Adrenal gland (tissue), 12 donors: Measurements from ENCODE around the gene RFFL. TPM values are rescaled to one million over a fixed set of nuclear protein-coding genes. Genes with fewer than 3 reads are reported as not detected.

ENCODE experiments used
- DNase-seq, 7 donors: peaks; one replicate each; pipeline ENCODE4 v3.0.0-alpha.2; 2019 to 2020
- H3K27ac ChIP-seq, 5 donors: fragments of 200-600 bp; sonication (generic) in 4 of 5; 1 replicate in 3 of 5; 2 replicates in 2 of 5; pipeline versions ENCODE4 v1.5.1 to v1.8.0; 2016 to 2020; ENCODE audit warnings: mild to moderate bottlenecking in 1 of 5
- H3K27me3 ChIP-seq: fragments of 200-600 bp; 2 replicates; pipeline ENCODE4 v1.8.0; 2021
- H3K36me3 ChIP-seq, 2 donors: fragments of 200-600 bp; replicated peaks in 1 of 2; 1 replicate in 1 of 2; 2 replicates in 1 of 2; pipeline versions ENCODE4 v1.5.1 to v1.8.0; 2018 to 2022
- H3K4me1 ChIP-seq, 2 donors: fragments of 200-600 bp; replicated peaks in 1 of 2; 1 replicate in 1 of 2; 2 replicates in 1 of 2; pipeline versions ENCODE4 v1.5.1 to v1.8.0; 2018 to 2021
- H3K4me3 ChIP-seq, 4 donors: fragments of 200-600 bp; sonication (generic) in 3 of 4; one replicate each; pipeline ENCODE4 v1.5.1; 2016 to 2018
- H3K9me3 ChIP-seq, 3 donors: fragments of 200-600 bp; sonication (generic) in 1 of 3; replicated peaks in 1 of 3; 1 replicate in 2 of 3; 2 replicates in 1 of 3; pipeline versions ENCODE4 v1.5.1 to v1.8.0; 2016 to 2021
- POLR2A ChIP-seq, 2 donors: fragments of 450-650 bp; IDR thresholded peaks; one replicate each; pipeline ENCODE4 v1.6.1; 2017; ENCODE audit warnings: antibody characterized with exemption in 2 of 2, mild to moderate bottlenecking in 2 of 2, moderate library complexity in 1 of 2
- WGBS, 4 donors: extraction: QIAGEN DNeasy Blood & Tissue Kit in 2 of 4; methylation state at CpG; one replicate each; pipeline versions ENCODE4 v1.1.5 to v1.1.7; 2013 to 2017; 5-methylcytosine and 5-hydroxymethylcytosine counted together
- intact Hi-C, 2 donors: fragments of 100-400 bp; cut with DNase I; formaldehyde crosslinking; loops; one replicate each; pipeline versions ENCODE4 v1.14.1 to v1.15.0; 2022 to 2023
- polyA plus RNA-seq, 3 donors: library from polyadenylated mRNA; stranded (reverse); fragments of 200-250 nt in 2 of 3; fragments of 350-450 nt in 1 of 3; fragmentation: Illumina TruSeq in 1 of 3; extraction: RNeasy Lipid Tissue Mini Kit (QIAGEN cat#74804) in 1 of 3; gene quantifications; one replicate each; pipeline ENCODE4 v1.2.3, GENCODE V29; 2013 to 2014
- total RNA-seq, 9 donors: library from RNA; depleted of rRNA in 4 of 9; stranded (reverse); fragments of >200 nt in 4 of 9; fragments of 120-200 nt in 1 of 9; fragmentation: NEBNext Ultra II Directional in 1 of 9; extraction: Animal tissue kit (Norgen Biotek cat#: 25700) in 1 of 9; gene quantifications; one replicate each; pipeline versions ENCODE4 v1.1.0 to v1.2.4, GENCODE V29; 2013 to 2023
- TF ChIP-seq, protein P1 (sequence below), 6 experiments: fragments of 450-650 bp in 4 of 6; fragments of 200-600 bp in 2 of 6; sonication (generic) in 1 of 6; IDR thresholded peaks; 1 replicate in 5 of 6; 2 replicates in 1 of 6; pipeline versions ENCODE4 v1.5.1 to v1.8.0; 2016 to 2021; ENCODE audit warnings: antibody characterized with exemption in 6 of 6, mild to moderate bottlenecking in 2 of 6, moderate library complexity in 1 of 6
- donor health status: healthy with polysubstance abuse.
- donor health status: Bipolar disorder and iron deficiency.
- donor health status: DM: yes; HTN: yes; CAD: no.
- donor health status: DM: no; HTN: no; CAD: no.
- donor health status: DM: no; HTN: no; CAD: no.
- donor health status: DM: yes; HTN: yes; CAD: no.

The RFFL gene
- total and polyA plus RNA-seq, 12 donors: 2.5 to 24.4 (median 16.3) TPM

DNA sequence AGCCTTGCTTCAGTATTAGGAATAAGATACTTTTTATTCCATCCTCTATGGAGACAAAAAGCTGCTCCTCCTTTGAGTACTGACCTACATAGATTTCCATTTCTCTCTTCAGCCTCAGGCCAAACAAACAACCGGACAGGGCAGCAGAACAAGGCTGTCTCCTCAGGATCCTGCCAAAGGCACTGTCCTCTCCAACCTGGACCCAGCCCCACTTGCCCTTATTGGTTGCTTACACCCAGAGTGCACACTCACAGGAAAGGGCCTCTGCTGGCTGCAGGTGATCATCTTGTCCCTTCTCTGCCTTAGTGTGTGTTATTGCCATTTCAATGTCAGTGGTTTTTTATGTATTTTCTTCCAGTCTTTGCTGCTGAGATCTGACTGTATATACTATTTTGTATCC is 56.5 kb downstream of the RFFL start:
- Histone ChIP-seq H3K27me3 (no peaks in the 10 kb centered on the region), H3K9me3 (no peaks in the 10 kb centered on the region), H3K36me3 (peaks cover 0 to 18% of the 10 kb centered on the region in 2 donors), H3K4me3 (no peak overlapping the region), H3K27ac (no peak overlapping the region), H3K4me1 (no peaks in the 10 kb centered on the region)
- WGBS, 4 donors: 20 to 82% (median 59%) methylated on average over 1 of the region's 1 CpG
- intact Hi-C loops: no loop called here
- TF ChIP-seq, protein P1, sequence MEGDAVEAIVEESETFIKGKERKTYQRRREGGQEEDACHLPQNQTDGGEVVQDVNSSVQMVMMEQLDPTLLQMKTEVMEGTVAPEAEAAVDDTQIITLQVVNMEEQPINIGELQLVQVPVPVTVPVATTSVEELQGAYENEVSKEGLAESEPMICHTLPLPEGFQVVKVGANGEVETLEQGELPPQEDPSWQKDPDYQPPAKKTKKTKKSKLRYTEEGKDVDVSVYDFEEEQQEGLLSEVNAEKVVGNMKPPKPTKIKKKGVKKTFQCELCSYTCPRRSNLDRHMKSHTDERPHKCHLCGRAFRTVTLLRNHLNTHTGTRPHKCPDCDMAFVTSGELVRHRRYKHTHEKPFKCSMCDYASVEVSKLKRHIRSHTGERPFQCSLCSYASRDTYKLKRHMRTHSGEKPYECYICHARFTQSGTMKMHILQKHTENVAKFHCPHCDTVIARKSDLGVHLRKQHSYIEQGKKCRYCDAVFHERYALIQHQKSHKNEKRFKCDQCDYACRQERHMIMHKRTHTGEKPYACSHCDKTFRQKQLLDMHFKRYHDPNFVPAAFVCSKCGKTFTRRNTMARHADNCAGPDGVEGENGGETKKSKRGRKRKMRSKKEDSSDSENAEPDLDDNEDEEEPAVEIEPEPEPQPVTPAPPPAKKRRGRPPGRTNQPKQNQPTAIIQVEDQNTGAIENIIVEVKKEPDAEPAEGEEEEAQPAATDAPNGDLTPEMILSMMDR (IDR thresholded peaks at IDR 0.05): no peak
- TF ChIP-seq POLR2A (IDR thresholded peaks at IDR 0.05): no peak
- no peak for DNase-seq

DNA sequence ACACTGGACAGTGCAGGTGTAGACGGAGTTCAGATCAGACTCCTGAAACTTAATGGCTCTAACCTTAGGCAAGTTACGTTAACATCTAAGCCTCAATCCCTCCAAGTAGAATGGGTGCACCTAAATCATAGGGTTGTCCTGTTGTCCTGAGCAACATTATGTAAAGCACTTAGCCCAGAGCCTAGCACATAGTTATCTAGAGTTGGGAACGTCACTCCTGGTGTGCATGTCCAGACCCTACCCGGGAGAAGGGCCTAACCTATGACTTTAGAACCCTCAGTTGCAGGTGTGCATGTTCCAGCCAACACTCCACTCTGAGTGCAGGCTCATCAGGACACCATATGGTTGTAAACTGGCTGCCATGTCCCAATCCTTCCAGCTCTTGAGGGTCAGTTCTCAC is 57.2 kb downstream of the RFFL start:
- Histone ChIP-seq H3K27ac (no peak overlapping the region), H3K4me1 (no peaks in the 10 kb centered on the region), H3K27me3 (no peaks in the 10 kb centered on the region), H3K36me3 (peaks cover 0 to 18% of the 10 kb centered on the region in 2 donors), H3K4me3 (no peak overlapping the region), H3K9me3 (no peaks in the 10 kb centered on the region)
- DNase-seq: no peak
- 83 to 93% (median 91%) methylated on average over 2 to 4 of the region's 4 CpGs for WGBS, 4 donors
- intact Hi-C loops: no loop called here
- TF ChIP-seq, protein P1 (IDR thresholded peaks at IDR 0.05): no peak

DNA sequence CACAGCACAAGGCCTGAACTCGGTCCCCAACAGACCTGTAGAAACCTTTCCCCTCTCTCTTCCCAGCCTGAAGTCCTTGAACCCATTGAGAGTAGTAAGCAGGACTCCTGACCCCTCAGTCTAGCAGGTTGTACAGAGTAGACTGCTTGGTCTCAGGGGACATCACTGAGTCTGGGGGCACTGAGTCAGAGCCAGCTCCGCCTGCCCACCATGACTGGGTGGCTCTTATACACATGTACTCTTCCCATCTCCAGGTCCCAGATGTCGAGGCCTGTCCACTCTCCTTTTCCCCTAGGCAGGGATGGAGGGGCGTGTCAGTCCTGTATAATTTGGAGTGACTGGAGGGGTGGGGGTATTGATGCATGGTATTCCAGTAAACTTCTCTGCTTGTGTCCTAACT is 59.7 kb downstream of the RFFL start:
- WGBS, 4 donors: 89 to 93% (median 91%) methylated on average over 3 to 4 of the region's 4 CpGs
- Histone ChIP-seq H3K27ac (no peak overlapping the region), H3K36me3 (peaks cover 0 to 28% of the 10 kb centered on the region in 2 donors), H3K27me3 (no peaks in the 10 kb centered on the region), H3K9me3 (no peaks in the 10 kb centered on the region), H3K4me3 (no peak overlapping the region), H3K4me1 (no peaks in the 10 kb centered on the region)
- no peak for TF ChIP-seq POLR2A (IDR thresholded peaks at IDR 0.05)
- TF ChIP-seq, protein P1 (IDR thresholded peaks at IDR 0.05): no peak
- intact Hi-C loops: no loop called here
- DNase-seq: no peak

DNA sequence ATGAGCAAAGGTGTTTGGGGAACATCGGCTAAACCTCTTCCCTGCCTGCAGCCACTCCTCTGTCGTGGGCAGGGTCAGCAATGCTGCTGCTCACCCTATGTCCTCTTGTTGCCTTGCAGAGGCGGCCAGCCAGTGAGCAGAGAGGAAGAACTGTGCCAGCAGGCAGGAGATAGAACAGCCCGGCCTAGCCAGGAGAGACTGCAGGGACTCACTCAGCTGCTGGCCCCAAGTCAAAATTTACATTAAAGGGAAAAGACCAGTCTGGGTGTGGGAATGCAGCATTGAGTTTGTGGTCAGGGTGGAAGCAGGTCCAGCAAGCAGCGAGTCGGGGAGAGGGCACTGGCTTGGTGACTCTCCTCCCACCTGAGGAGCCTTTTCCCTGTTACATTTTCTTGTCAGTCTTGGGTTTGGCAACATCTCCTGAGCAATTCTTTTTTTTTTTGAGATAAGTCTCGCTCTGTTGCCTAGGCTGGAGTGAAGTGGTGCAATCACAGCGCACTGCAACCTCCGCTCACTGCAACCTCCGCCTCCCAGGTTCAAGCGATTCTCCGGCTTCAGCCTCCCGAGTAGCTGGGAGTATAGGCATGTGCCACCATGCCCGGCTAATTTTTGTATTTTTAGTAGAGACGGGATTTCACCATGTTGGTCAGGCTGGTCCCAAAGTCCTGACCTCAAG is 60.5 kb downstream of the RFFL start:
- Histone ChIP-seq H3K4me3 (no peak overlapping the region), H3K27ac (no peak overlapping the region), H3K27me3 (no peaks in the 10 kb centered on the region), H3K36me3 (peaks cover 0 to 35% of the 10 kb centered on the region in 2 donors), H3K9me3 (no peaks in the 10 kb centered on the region), H3K4me1 (no peaks in the 10 kb centered on the region)
- TF ChIP-seq, protein P1 (IDR thresholded peaks at IDR 0.05): no peak
- no peak for TF ChIP-seq POLR2A (IDR thresholded peaks at IDR 0.05)
- WGBS, 4 donors: 82 to 91% (median 87%) methylated on average over 15 of the region's 15 CpGs
- intact Hi-C loops: no loop called here
- no peak for DNase-seq
